ENCODE results near the gene SCARF2. TPM values are rescaled to one million over a fixed set of nuclear protein-coding genes. Genes with fewer than 3 reads are reported as not detected.

SCARF2 gene
- total RNA-seq, 1 experiment from 2014 or later: 10.8 TPM

DNA sequence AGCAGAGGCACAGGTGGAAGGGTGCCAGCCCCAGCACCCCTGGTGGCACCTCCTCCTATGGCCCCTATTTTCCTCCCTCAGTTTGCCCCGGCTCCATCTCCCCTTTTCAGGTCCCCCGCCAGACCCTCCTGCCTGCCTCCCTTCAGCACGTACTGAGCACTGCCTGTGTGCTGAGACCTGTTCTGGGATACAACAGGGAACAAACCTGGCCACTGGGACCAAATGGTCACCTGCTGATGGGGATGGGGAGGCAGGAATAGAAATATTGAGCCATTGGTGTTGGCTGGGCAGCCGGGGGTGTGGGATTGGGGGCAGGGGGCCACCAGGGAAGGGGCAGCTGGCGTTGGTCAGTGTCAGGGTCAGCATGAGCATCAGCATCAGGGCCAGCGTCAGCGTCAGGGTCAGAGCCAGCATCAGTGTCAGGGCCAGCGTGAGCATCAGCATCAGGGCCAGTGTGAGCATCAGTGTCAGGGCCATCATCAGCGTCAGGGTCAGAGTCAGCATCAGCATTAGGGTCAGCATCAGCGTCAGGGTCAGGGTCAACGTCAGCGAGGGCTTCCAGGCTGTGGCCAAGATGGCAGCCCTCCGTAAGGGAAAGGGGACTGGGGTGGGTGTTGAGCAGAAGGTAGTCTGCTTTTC, 36.1 kb downstream of the SCARF2 start:
- no peak for DNase-seq

More for the DNA sequence above, 36.1 kb downstream of the SCARF2 start:
- Histone ChIP-seq H2BK5ac (ENCODE audit: insufficient read length, low read length) (no peak overlapping the region), H3K9ac (ENCODE audit: extremely low read depth, insufficient read length, low read length) (no peak overlapping the region), H3K27me3 (ENCODE audit: insufficient read depth, low read length) (no peaks in the 10 kb centered on the region), H2BK12ac (ENCODE audit: insufficient read length, low read depth, low read length) (no peak overlapping the region), H3K27ac (ENCODE audit: insufficient read length, low read depth, low read length) (no peak overlapping the region), H2AFZ (ENCODE audit: low read length) (no peak overlapping the region), H2BK15ac (ENCODE audit: low read depth, low read length) (no peak overlapping the region), H3K56ac (ENCODE audit: insufficient read length, low read depth, low read length) (no peak overlapping the region), H3K23me2 (ENCODE audit: insufficient read length, low read depth, low read length, poor library complexity, severe bottlenecking) (no peaks in the 10 kb centered on the region), H3K79me2 (ENCODE audit: insufficient read depth, low read length) (peaks cover 1% of the 10 kb centered on the region; the same call in 1 of the 2 replicates), H2AK5ac (ENCODE audit: insufficient read length, low read length) (no peak overlapping the region), H3K4me1 (ENCODE audit: insufficient read depth, low read length) (no peaks in the 10 kb centered on the region), H4K5ac (ENCODE audit: insufficient read length, low read depth, low read length) (no peak overlapping the region), H3K23ac (ENCODE audit: insufficient read length, low read depth, low read length) (no peak overlapping the region), H4K8ac (replicated peaks; ENCODE audit: insufficient read length, low read depth, low read length) (no peak overlapping the region), H3K14ac (ENCODE audit: insufficient read depth, low read length) (no peak overlapping the region), H2BK20ac (ENCODE audit: low read depth, low read length, poor library complexity, severe bottlenecking) (no peak overlapping the region), H3K4ac (ENCODE audit: low read depth, low read length) (no peak overlapping the region), H2BK120ac (ENCODE audit: low read depth, low read length, poor library complexity, severe bottlenecking) (no peak overlapping the region), H3K4me2 (ENCODE audit: insufficient read depth, insufficient read length, low read length) (no peak overlapping the region), H3K18ac (ENCODE audit: insufficient read length, low read depth, low read length) (no peak overlapping the region), H3T11ph (ENCODE audit: low read length) (no peak overlapping the region), H3K79me1 (ENCODE audit: insufficient read depth, low read depth, low read length, poor library complexity, severe bottlenecking) (peaks cover 2% of the 10 kb centered on the region), H4K91ac (ENCODE audit: insufficient read length, low read depth, low read length) (no peak overlapping the region), H4K20me1 (ENCODE audit: control insufficient read depth, insufficient read depth, insufficient read length) (no peaks in the 10 kb centered on the region), H3K9me3 (ENCODE audit: control insufficient read depth, low read depth, low read length) (no peaks in the 10 kb centered on the region)
- Mint-ChIP-seq H3K36me3 (ENCODE audit: insufficient read depth in 1 of 3, low read depth in 3 of 3) (peaks cover 32 to 58% (median 44%) of the 10 kb centered on the region in 3 experiments), H3K4me3 (no peak overlapping the region), H3K27me3 (ENCODE audit: low read depth) (no peaks in the 10 kb centered on the region; the same call in 1 of the 2 replicates), H3K9me3 (no peaks in the 10 kb centered on the region), H3K27ac (no peak overlapping the region), H3K4me1 (peaks cover 0 to 2% of the 10 kb centered on the region in 2 experiments; a peak in 1 of 4 replicates)
- TF ChIP-seq, protein P1, sequence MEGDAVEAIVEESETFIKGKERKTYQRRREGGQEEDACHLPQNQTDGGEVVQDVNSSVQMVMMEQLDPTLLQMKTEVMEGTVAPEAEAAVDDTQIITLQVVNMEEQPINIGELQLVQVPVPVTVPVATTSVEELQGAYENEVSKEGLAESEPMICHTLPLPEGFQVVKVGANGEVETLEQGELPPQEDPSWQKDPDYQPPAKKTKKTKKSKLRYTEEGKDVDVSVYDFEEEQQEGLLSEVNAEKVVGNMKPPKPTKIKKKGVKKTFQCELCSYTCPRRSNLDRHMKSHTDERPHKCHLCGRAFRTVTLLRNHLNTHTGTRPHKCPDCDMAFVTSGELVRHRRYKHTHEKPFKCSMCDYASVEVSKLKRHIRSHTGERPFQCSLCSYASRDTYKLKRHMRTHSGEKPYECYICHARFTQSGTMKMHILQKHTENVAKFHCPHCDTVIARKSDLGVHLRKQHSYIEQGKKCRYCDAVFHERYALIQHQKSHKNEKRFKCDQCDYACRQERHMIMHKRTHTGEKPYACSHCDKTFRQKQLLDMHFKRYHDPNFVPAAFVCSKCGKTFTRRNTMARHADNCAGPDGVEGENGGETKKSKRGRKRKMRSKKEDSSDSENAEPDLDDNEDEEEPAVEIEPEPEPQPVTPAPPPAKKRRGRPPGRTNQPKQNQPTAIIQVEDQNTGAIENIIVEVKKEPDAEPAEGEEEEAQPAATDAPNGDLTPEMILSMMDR (conservative IDR thresholded peaks at IDR 0.05): no peak
- WGBS (ENCODE audit: extremely low coverage, insufficient read length, low lambda C conversion rate): no CpG with 5 or more reads among the region's 13 CpGs
